SK-N-MC (cell line): ENCODE data around the gene ETV6.

Experiments used
- EZH2 ChIP-seq: fragments of 200-600 bp; sonication (generic); IDR thresholded peaks from one replicate; pipeline ENCODE4 v1.6.1; 2017; ENCODE audit warnings: antibody characterized with exemption
- FOXP2 ChIP-seq: optimal IDR thresholded peaks from 2 replicates; pipeline ENCODE3; 2011; ENCODE audit warnings: mild to moderate bottlenecking, moderate library complexity; ENCODE audit not compliant: insufficient read depth; ENCODE audit errors: extremely low read length, control extremely low read depth
- POLR2AphosphoS5 ChIP-seq: IDR thresholded peaks from 2 replicates; pipeline ENCODE4 v1.6.1; 2012; ENCODE audit warnings: mild to moderate bottlenecking, low read depth, low read length, borderline replicate concordance

DNA sequence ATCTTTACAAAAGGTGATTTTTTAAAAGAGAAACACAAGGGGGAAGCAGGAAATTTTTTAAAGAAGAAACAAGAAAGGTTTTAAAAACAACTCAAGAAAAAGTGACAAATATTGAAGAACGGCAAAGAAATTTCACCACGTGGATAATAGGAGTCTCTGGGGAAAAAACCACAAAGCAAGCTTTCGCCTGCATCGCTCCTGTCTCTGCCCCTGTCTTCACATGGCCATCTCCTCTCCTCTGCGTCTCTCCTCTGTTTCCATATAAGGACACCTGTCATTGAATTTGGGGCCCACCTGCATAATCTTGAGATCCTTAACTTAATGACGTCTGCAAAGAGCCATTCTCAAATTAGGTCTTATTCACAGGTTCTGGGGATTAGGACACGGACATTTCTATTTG is 175.8 kb downstream of the ETV6 start:
- no peak for TF ChIP-seq EZH2
- no peak for TF ChIP-seq POLR2AphosphoS5
- no peak for TF ChIP-seq FOXP2
